Panc1 (cell line): ENCODE data around the gene TICAM2. TPM values are rescaled to one million over a fixed set of nuclear protein-coding genes. Genes with fewer than 3 reads are reported as not detected.

Experiments used
- ATAC-seq: fragments of 200-7000 bp; cut with Tn5 transposase; 2 replicates; pipeline ENCODE4 v1.9.1; 2020; ENCODE audit warnings: mild to moderate bottlenecking, moderate library complexity
- BruUV-seq: library from RNA; stranded (reverse); fragments of 400-500 nt; replicated peaks from 2 replicates; lab custom pipeline; 2021; lab: Mats Ljungman, UMichigan
- CTCF ChIA-PET: fragments of 300-600 bp; sonication (Branson Sonifier 250); formaldehyde crosslinking; loops from one replicate; lab custom pipeline; 2022; ENCODE audit warnings: antibody characterized with exemption; lab: Charles Lee
- POLR2A ChIA-PET: fragments of 300-600 bp; sonication (Branson Sonifier 250); formaldehyde crosslinking; loops from one replicate; lab custom pipeline; 2022; ENCODE audit warnings: antibody characterized with exemption; lab: Charles Lee
- DNase-seq: peaks from one replicate; pipeline ENCODE4 v3.0.0-alpha.2; 2010; ENCODE audit warnings: low read depth, low spot score
- H3K27ac ChIP-seq: 2 replicates; pipeline ENCODE4 v1.5.1; 2011; ENCODE audit warnings: mild to moderate bottlenecking, low read length, inconsistent platforms
- H3K27me3 ChIP-seq: fragments of 200-500 bp; sonication (Bioruptor generic); 2 replicates; pipeline ENCODE4 v1.6.0; 2014; ENCODE audit warnings: low read length, inconsistent platforms; ENCODE audit not compliant: control insufficient read depth, insufficient read depth
- H3K36me3 ChIP-seq: fragments of 200-500 bp; sonication (Bioruptor generic); 2 replicates; pipeline ENCODE4 v1.5.1; 2014; ENCODE audit warnings: inconsistent platforms, mild to moderate bottlenecking, low read length, moderate library complexity; ENCODE audit not compliant: control insufficient read depth, insufficient read depth
- H3K4me1 ChIP-seq: 2 replicates; pipeline ENCODE4 v1.5.1; 2011; ENCODE audit warnings: inconsistent platforms, mild to moderate bottlenecking, low read length, moderate library complexity; ENCODE audit not compliant: control insufficient read depth, insufficient read depth
- H3K4me3 ChIP-seq, 2 experiments: 2 replicates each; pipeline ENCODE4 v1.5.1; 2011 to 2012; ENCODE audit warnings: low read depth in 2 of 2, low read length in 2 of 2, mild to moderate bottlenecking in 2 of 2, inconsistent platforms in 1 of 2, moderate library complexity in 1 of 2
- H3K9me3 ChIP-seq: fragments of 200-500 bp; sonication (Bioruptor generic); 2 replicates; pipeline ENCODE4 v1.5.1; 2014; ENCODE audit warnings: low read depth, mild to moderate bottlenecking, inconsistent platforms, low read length, moderate library complexity; ENCODE audit not compliant: control insufficient read depth, insufficient read depth
- POLR2AphosphoS5 ChIP-seq: IDR thresholded peaks from 2 replicates; pipeline ENCODE4 v1.6.1; 2012; ENCODE audit warnings: mild to moderate bottlenecking, low read depth, low read length, moderate library complexity
- SIN3A ChIP-seq: IDR thresholded peaks from 2 replicates; pipeline ENCODE4 v1.6.1; 2012; ENCODE audit warnings: low read depth, mild to moderate bottlenecking, low read length, moderate library complexity, borderline replicate concordance; ENCODE audit not compliant: insufficient read depth
- TCF7L2 ChIP-seq: IDR thresholded peaks from 2 replicates; pipeline ENCODE4 v1.6.1; 2011; ENCODE audit warnings: mild to moderate bottlenecking, low read depth, low read length, inconsistent platforms
- in situ Hi-C: cut with HindIII; loops from 2 replicates; pipeline ENCODE4 v1.10.0; 2016; ENCODE audit warnings: low sequenced_read_pairs, low pct_unique_long_range_greater_than_20kb
- intact Hi-C: fragments of 100-400 bp; cut with micrococcal nuclease; formaldehyde crosslinking; loops from one replicate; pipeline ENCODE4 v1.10.0; 2022; ENCODE audit not compliant: unreplicated experiment
- total RNA-seq: library from RNA; stranded (reverse); gene quantifications from one replicate; pipeline ENCODE4 v1.2.1, GENCODE V29; 2021; ENCODE audit not compliant: unreplicated experiment
- TF ChIP-seq, protein P1 (sequence below), 2 experiments: IDR thresholded peaks; 2 replicates each; pipeline ENCODE4 v1.6.1; 2011 to 2012; ENCODE audit warnings: low read depth in 2 of 2, control low read depth in 1 of 2, low read length in 1 of 2, mild to moderate bottlenecking in 1 of 2, moderate library complexity in 1 of 2; ENCODE audit not compliant: insufficient read depth in 1 of 2
- TF ChIP-seq, protein P2 (sequence below): fragments of 450-650 bp; IDR thresholded peaks from 2 replicates; pipeline ENCODE4 v1.5.1; 2017; ENCODE audit warnings: mild to moderate bottlenecking

The TICAM2 gene
- total RNA-seq, 1 experiment from 2014 or later, result 1.6 TPM

DNA sequence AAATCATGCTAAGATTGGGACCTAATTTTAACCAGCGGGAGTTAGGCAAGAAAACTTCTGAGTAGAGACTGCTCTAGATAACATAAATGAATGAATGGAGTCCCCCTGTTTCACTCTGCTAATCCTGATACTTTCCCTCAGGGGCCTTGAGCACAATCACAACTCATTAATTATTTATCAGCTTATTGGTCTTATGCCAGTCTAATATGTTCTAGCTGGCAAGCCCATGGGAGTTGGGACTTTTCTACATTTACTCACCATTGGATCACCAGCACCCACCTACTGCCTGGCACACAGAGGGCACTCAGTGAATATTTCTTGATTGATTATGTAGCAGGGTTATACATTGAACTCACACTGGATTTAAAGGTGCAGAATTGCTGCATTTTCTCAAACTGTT is 37.1 kb upstream of the TICAM2 start:
- H3K27ac ChIP-seq, result no peak overlapping the region
- BruUV-seq, result no TSS peak
- ChIA-PET CTCF (no interaction called here), POLR2A (no interaction called here)
- H3K4me3 ChIP-seq, result no peak overlapping the region
- no peak for TF ChIP-seq POLR2AphosphoS5
- TF ChIP-seq, protein P1, sequence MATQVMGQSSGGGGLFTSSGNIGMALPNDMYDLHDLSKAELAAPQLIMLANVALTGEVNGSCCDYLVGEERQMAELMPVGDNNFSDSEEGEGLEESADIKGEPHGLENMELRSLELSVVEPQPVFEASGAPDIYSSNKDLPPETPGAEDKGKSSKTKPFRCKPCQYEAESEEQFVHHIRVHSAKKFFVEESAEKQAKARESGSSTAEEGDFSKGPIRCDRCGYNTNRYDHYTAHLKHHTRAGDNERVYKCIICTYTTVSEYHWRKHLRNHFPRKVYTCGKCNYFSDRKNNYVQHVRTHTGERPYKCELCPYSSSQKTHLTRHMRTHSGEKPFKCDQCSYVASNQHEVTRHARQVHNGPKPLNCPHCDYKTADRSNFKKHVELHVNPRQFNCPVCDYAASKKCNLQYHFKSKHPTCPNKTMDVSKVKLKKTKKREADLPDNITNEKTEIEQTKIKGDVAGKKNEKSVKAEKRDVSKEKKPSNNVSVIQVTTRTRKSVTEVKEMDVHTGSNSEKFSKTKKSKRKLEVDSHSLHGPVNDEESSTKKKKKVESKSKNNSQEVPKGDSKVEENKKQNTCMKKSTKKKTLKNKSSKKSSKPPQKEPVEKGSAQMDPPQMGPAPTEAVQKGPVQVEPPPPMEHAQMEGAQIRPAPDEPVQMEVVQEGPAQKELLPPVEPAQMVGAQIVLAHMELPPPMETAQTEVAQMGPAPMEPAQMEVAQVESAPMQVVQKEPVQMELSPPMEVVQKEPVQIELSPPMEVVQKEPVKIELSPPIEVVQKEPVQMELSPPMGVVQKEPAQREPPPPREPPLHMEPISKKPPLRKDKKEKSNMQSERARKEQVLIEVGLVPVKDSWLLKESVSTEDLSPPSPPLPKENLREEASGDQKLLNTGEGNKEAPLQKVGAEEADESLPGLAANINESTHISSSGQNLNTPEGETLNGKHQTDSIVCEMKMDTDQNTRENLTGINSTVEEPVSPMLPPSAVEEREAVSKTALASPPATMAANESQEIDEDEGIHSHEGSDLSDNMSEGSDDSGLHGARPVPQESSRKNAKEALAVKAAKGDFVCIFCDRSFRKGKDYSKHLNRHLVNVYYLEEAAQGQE (IDR thresholded peaks at IDR 0.05; ENCODE audit: insufficient read depth in 1 of 2, low read depth in 2 of 2, low read length in 1 of 2), result no peak
- TF ChIP-seq, protein P2, sequence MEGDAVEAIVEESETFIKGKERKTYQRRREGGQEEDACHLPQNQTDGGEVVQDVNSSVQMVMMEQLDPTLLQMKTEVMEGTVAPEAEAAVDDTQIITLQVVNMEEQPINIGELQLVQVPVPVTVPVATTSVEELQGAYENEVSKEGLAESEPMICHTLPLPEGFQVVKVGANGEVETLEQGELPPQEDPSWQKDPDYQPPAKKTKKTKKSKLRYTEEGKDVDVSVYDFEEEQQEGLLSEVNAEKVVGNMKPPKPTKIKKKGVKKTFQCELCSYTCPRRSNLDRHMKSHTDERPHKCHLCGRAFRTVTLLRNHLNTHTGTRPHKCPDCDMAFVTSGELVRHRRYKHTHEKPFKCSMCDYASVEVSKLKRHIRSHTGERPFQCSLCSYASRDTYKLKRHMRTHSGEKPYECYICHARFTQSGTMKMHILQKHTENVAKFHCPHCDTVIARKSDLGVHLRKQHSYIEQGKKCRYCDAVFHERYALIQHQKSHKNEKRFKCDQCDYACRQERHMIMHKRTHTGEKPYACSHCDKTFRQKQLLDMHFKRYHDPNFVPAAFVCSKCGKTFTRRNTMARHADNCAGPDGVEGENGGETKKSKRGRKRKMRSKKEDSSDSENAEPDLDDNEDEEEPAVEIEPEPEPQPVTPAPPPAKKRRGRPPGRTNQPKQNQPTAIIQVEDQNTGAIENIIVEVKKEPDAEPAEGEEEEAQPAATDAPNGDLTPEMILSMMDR, result no peak
- no peak for TF ChIP-seq SIN3A
- TF ChIP-seq TCF7L2, result no peak
- DNase-seq, result no peak
- H3K27me3 ChIP-seq, result peaks cover 18% of the 10 kb centered on the region
- in situ Hi-C loops (no loop called here), intact Hi-C loops (no loop called here)
- no peaks in the 10 kb centered on the region; the same call in none of the 2 replicates for H3K4me1 ChIP-seq
- no peak for ATAC-seq
- no peaks in the 10 kb centered on the region for H3K9me3 ChIP-seq
- no peaks in the 10 kb centered on the region for H3K36me3 ChIP-seq

DNA sequence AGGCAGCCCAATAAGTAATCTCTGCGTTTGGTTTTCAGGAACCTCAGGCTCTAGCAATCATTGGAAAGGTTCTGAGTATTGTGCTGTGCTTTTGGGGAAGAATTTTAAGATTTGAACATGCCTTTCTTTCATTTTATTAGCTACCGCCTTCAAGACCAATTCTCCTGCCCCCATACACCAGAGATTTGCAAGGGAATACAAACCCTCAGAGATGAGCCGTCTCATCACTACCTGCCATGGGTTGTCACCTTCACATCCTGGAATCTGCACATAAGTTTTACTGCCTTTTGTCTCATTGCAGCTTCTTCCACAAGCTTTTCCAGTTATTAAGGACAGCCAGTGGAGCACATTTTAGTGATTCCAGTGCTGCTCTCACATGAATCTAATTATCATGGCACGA is 35.2 kb upstream of the TICAM2 start:
- no peak for DNase-seq
- BruUV-seq, result no TSS peak
- POLR2A ChIA-PET, result no interaction called here
- no peak for ATAC-seq
- Histone ChIP-seq H3K27ac (no peak overlapping the region), H3K4me1 (no peaks in the 10 kb centered on the region; the same call in none of the 2 replicates), H3K9me3 (no peaks in the 10 kb centered on the region), H3K27me3 (peaks cover 11% of the 10 kb centered on the region), H3K4me3 (no peak overlapping the region), H3K36me3 (no peaks in the 10 kb centered on the region)
- TF ChIP-seq, protein P2, result no peak
- TF ChIP-seq SIN3A (no peak), POLR2AphosphoS5 (no peak), TCF7L2 (no peak)
- TF ChIP-seq, protein P1 (IDR thresholded peaks at IDR 0.05; ENCODE audit: insufficient read depth in 1 of 2, low read depth in 2 of 2, low read length in 1 of 2), result no peak
- in situ Hi-C loops (no loop called here), intact Hi-C loops (no loop called here)
- CTCF ChIA-PET, result no interaction called here
